Measurements from ENCODE around the gene USP10.

DNA sequence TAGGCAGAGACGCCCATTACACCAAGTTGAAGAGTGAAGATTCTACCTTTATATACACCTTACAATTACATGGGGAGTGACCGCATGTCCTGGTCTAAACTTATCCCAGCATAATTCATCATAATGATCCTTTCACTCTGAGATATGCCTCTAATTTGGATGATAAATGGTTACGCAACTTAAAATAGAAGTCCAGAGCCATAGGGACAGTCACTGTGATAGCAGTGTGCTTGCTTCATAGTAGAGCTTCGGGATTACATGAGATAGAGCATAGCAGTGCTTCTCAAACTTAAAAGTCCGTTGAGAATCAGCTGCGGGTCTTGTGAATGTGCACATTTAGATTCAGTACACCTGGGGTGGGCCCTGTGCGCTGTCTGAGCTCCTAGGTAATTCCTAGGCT, 16.9 kb downstream of the USP10 start:
- TF ChIP-seq, protein P1, sequence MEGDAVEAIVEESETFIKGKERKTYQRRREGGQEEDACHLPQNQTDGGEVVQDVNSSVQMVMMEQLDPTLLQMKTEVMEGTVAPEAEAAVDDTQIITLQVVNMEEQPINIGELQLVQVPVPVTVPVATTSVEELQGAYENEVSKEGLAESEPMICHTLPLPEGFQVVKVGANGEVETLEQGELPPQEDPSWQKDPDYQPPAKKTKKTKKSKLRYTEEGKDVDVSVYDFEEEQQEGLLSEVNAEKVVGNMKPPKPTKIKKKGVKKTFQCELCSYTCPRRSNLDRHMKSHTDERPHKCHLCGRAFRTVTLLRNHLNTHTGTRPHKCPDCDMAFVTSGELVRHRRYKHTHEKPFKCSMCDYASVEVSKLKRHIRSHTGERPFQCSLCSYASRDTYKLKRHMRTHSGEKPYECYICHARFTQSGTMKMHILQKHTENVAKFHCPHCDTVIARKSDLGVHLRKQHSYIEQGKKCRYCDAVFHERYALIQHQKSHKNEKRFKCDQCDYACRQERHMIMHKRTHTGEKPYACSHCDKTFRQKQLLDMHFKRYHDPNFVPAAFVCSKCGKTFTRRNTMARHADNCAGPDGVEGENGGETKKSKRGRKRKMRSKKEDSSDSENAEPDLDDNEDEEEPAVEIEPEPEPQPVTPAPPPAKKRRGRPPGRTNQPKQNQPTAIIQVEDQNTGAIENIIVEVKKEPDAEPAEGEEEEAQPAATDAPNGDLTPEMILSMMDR (IDR thresholded peaks at IDR 0.05 in 4 of 5, conservative IDR thresholded peaks at IDR 0.05 in 1 of 5) = no peak
- TF ChIP-seq POLR2A (IDR thresholded peaks at IDR 0.05) = no peak
